ENCODE results near the gene ELFN1.

Gene ELFN1

GRCh38 chr7:1729773-1730172 lies 59.7 kb downstream of the ELFN1 start:
- no peak for DNase-seq

GRCh38 chr7:1732072-1732471 lies 62.0 kb downstream of the ELFN1 start:
- no peak for DNase-seq

- DNase-seq, result no peak
These were observed 62.6 kb downstream of the ELFN1 start for GRCh38 chr7:1732645-1733044.

- DNase-seq, result no peak
These were observed 63.3 kb downstream of the ELFN1 start for GRCh38 chr7:1733206-1733907.

GRCh38 chr7:1733908-1734730 lies 64.0 kb downstream of the ELFN1 start:
- no peak for DNase-seq

GRCh38 chr7:1735262-1735661 lies 65.2 kb downstream of the ELFN1 start:
- DNase-seq, result no peak

- DNase-seq, result no peak
These were observed 65.9 kb downstream of the ELFN1 start for GRCh38 chr7:1735806-1736483.

GRCh38 chr7:1736484-1736817 lies 66.4 kb downstream of the ELFN1 start:
- no peak for DNase-seq

GRCh38 chr7:1736830-1737229 lies 66.8 kb downstream of the ELFN1 start:
- DNase-seq, result no peak

GRCh38 chr7:1737523-1737922 lies 67.4 kb downstream of the ELFN1 start:
- no peak for DNase-seq

- no peak for DNase-seq
These were observed 67.9 kb downstream of the ELFN1 start for GRCh38 chr7:1737956-1738355.

GRCh38 chr7:1738511-1738910 lies 68.4 kb downstream of the ELFN1 start:
- peak; percentile 40 for DNase-seq

GRCh38 chr7:1738956-1739355 lies 68.9 kb downstream of the ELFN1 start:
- DNase-seq, result no peak

GRCh38 chr7:1739593-1739992 lies 69.5 kb downstream of the ELFN1 start:
- DNase-seq, result no peak

GRCh38 chr7:1740214-1740613 lies 70.1 kb downstream of the ELFN1 start:
- no peak for DNase-seq

GRCh38 chr7:1741246-1741645 lies 71.2 kb downstream of the ELFN1 start:
- DNase-seq, result no peak

- DNase-seq, result peak; percentile 69
These were observed 71.9 kb downstream of the ELFN1 start for GRCh38 chr7:1741751-1742554.

- DNase-seq, result peak; percentile 87
These were observed 72.7 kb downstream of the ELFN1 start for GRCh38 chr7:1742555-1743303.

- DNase-seq, result no peak
These were observed 73.6 kb downstream of the ELFN1 start for GRCh38 chr7:1743481-1744230.

- no peak for DNase-seq
These were observed 74.4 kb downstream of the ELFN1 start for GRCh38 chr7:1744296-1745017.

GRCh38 chr7:1745018-1745532 lies 75.0 kb downstream of the ELFN1 start:
- no peak for DNase-seq

Measured in hematopoietic multipotent progenitor cell treated with erythropoietin and hydrocortisone succinate and interleukin-3 and kit ligand, for 4 days (in vitro differentiated cells).